GM12873 (cell line): Measurements from ENCODE around the gene VPS41.
A peak's percentile ranks its signal among the peaks of the same experiment; 100 is the strongest.

Experiments used
- TF ChIP-seq, protein P1 (sequence below): IDR thresholded peaks from 2 replicates; pipeline ENCODE4 v1.5.1; 2012; ENCODE audit warnings: low read depth, mild to moderate bottlenecking, moderate library complexity, low read length, control low read depth; ENCODE audit not compliant: insufficient read depth; ENCODE audit errors: missing control alignments

Gene VPS41

GRCh38 chr7:38813768-38814167, 95.2 kb downstream of the VPS41 start:
- TF ChIP-seq, protein P1, sequence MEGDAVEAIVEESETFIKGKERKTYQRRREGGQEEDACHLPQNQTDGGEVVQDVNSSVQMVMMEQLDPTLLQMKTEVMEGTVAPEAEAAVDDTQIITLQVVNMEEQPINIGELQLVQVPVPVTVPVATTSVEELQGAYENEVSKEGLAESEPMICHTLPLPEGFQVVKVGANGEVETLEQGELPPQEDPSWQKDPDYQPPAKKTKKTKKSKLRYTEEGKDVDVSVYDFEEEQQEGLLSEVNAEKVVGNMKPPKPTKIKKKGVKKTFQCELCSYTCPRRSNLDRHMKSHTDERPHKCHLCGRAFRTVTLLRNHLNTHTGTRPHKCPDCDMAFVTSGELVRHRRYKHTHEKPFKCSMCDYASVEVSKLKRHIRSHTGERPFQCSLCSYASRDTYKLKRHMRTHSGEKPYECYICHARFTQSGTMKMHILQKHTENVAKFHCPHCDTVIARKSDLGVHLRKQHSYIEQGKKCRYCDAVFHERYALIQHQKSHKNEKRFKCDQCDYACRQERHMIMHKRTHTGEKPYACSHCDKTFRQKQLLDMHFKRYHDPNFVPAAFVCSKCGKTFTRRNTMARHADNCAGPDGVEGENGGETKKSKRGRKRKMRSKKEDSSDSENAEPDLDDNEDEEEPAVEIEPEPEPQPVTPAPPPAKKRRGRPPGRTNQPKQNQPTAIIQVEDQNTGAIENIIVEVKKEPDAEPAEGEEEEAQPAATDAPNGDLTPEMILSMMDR: no peak

DNA sequence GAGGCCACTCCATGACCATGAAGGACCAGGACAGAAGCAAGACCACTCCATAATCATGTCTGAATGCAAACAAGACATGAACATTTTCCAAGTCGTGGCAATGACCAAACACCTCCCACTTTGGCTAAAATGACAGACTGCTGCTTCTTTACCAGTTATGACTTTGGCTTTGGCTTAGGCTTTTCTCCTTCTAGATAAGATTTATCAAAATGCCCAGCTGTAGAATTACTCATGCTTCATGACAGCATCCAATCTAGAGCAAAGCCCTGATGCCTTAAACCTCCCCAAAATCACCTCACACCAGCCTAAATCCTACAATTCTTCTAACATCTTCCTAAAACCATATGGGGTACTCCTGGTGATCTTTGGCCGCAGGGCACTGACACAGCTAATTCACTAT, 102.1 kb downstream of the VPS41 start:
- TF ChIP-seq, protein P1: no peak

DNA sequence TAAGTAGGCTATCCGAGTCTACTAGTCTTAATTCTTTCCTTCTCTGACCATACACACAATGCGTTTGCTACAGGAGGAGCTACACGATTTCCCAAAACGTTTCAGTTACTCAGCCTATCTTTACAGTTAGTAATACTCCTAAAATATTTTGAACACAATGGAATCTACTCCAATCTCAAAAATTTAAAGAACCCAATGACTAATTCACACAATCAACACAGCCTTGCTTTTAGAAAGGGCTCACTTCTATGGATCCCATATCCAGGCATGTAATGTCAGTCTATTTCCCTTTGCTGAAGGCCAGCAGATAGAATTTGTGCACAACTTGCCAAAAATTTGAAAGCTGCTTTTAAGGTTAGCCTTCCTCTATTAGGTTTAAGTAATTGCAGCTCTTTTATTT, 107.2 kb downstream of the VPS41 start:
- TF ChIP-seq, protein P1: no peak

GRCh38 chr7:38798552-38799267, 110.3 kb downstream of the VPS41 start:
- TF ChIP-seq, protein P1: no peak

GRCh38 chr7:38796626-38797501, 112.1 kb downstream of the VPS41 start:
- TF ChIP-seq, protein P1: peak; percentile 58

GRCh38 chr7:38795593-38795992, 113.4 kb downstream of the VPS41 start:
- TF ChIP-seq, protein P1: no peak

DNA sequence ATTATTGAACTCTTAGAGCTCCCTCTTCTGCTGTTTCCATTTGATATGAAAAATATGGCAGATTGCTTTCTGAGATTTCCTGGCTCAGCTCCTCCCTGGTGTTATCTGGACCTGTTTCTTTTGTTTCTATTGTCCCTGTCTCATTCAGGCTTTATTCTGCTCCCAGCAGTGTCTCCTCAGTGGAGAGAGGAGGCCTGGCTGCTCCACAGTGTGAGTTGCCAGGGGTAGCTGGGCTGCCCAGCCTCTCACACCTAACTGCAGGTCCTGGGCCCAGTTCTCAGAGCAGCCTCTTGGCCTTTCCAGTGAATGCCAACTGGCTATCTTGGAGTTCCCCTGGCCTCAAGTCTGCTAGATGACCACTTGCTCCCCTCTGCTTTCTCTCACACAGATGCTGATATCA, 127.0 kb downstream of the VPS41 start:
- TF ChIP-seq, protein P1: no peak
